Psoas muscle (tissue), 8 donors: ENCODE results near the gene CMTM2. TPM values are rescaled to one million over a fixed set of nuclear protein-coding genes. Genes with fewer than 3 reads are reported as not detected.
"Not testable (repeated sequence)": the region's sequence is repeated elsewhere in the genome, so short reads cannot be mapped to it uniquely, and the experiment has no call there.

Experiments used
- ATAC-seq, 4 donors: fragments of 200-7000 bp; cut with Tn5 transposase; one replicate each; pipeline ENCODE4 v1.9.1; 2020; ENCODE audit warnings: moderate library complexity in 3 of 4, mild to moderate bottlenecking in 2 of 4
- DNase-seq, 2 donors: peaks; one replicate each; pipeline ENCODE4 v3.0.0-alpha.2; 2020
- H3K27ac ChIP-seq: fragments of 200-600 bp; one replicate; pipeline ENCODE4 v1.8.0; 2022
- H3K27me3 ChIP-seq, 3 donors: fragments of 200-600 bp in 1 of 3; one replicate each; pipeline versions ENCODE4 v1.6.1 to v1.8.0; 2013 to 2022; ENCODE audit warnings: low read length in 2 of 3, mild to moderate bottlenecking in 2 of 3, moderate library complexity in 1 of 3; ENCODE audit not compliant: insufficient read depth in 3 of 3
- H3K36me3 ChIP-seq, 2 donors: fragments of 200-600 bp in 1 of 2; one replicate each; pipeline versions ENCODE4 v1.6.1 to v1.8.0; 2013 to 2022; ENCODE audit warnings: low read depth in 1 of 2, mild to moderate bottlenecking in 1 of 2, moderate library complexity in 1 of 2; ENCODE audit not compliant: insufficient read depth in 1 of 2
- H3K4me1 ChIP-seq: fragments of 200-600 bp; one replicate; pipeline ENCODE4 v1.8.0; 2022
- H3K4me3 ChIP-seq: fragments of 200-600 bp; one replicate; pipeline ENCODE4 v1.8.0; 2022; ENCODE audit warnings: mild to moderate bottlenecking
- H3K9me3 ChIP-seq: fragments of 200-600 bp; one replicate; pipeline ENCODE4 v1.8.0; 2022
- CTCF ChIP-seq: fragments of 200-600 bp; IDR thresholded peaks from one replicate; pipeline ENCODE4 v1.8.0; 2022; ENCODE audit warnings: antibody characterized with exemption
- WGBS, 3 donors: extraction: QIAGEN DNeasy Blood & Tissue Kit; methylation state at CpG; one replicate each; pipeline versions ENCODE4 v1.1.6 to v1.1.7; 2013; 5-methylcytosine and 5-hydroxymethylcytosine counted together
- intact Hi-C, 2 donors: fragments of 100-400 bp; cut with DNase I; formaldehyde crosslinking; loops; one replicate each; pipeline versions ENCODE4 v1.11.0 to v1.14.2; 2022
- polyA plus RNA-seq, 3 donors: library from polyadenylated mRNA; stranded (reverse); fragments of 200-250 nt; gene quantifications; one replicate each; pipeline ENCODE4 v1.2.3, GENCODE V29; 2013
- total RNA-seq, 4 donors: library from RNA; stranded (reverse); fragmentation: NEBNext Ultra II Directional in 2 of 4; extraction: Animal tissue kit (Norgen Biotek cat#: 25700) in 2 of 4; gene quantifications; one replicate each; pipeline versions ENCODE4 v1.2.1 to v1.2.4, GENCODE V29; 2021 to 2023
- donor health status: healthy with polysubstance abuse.
- donor health status: DM: no; HTN: no; CAD: no; lungs with moderate emphysema.
- donor health status: Bipolar disorder and iron deficiency.
- donor health status: healthy.
- donor health status: DM: yes; HTN: yes; CAD: no.
- donor health status: DM: no; HTN: no; CAD: no.
- donor health status: DM: no; HTN: no; CAD: no.
- donor health status: DM: yes; HTN: yes; CAD: no.

CMTM2 gene
- total and polyA plus RNA-seq, 7 donors: 0.17 TPM; not detected in 6

GRCh38 chr16:66592241-66592640 is 13.0 kb downstream of the CMTM2 start:
- Histone ChIP-seq H3K4me3 (no peak overlapping the region), H3K4me1 (no peaks in the 10 kb centered on the region), H3K27me3 (no peaks in the 10 kb centered on the region), H3K36me3 (no peaks in the 10 kb centered on the region), H3K27ac (no peak overlapping the region), H3K9me3 (no peaks in the 10 kb centered on the region)
- 77 to 93% (median 90%) methylated on average over 3 of the region's 3 CpGs for WGBS, 3 donors
- intact Hi-C loops: no loop called here
- ATAC-seq (no peak), DNase-seq (no peak)
- no peak for TF ChIP-seq CTCF

GRCh38 chr16:66592814-66593213 is 13.6 kb downstream of the CMTM2 start:
- H3K4me3 ChIP-seq: no peak overlapping the region
- ATAC-seq (no peak), DNase-seq (no peak)
- TF ChIP-seq CTCF: no peak
- WGBS, 3 donors: 97 to 98% (median 97%) methylated on average over 3 of the region's 3 CpGs
- no peaks in the 10 kb centered on the region for H3K4me1 ChIP-seq
- no peaks in the 10 kb centered on the region for H3K9me3 ChIP-seq
- H3K27me3 ChIP-seq: no peaks in the 10 kb centered on the region
- no peaks in the 10 kb centered on the region for H3K36me3 ChIP-seq
- H3K27ac ChIP-seq: no peak overlapping the region
- intact Hi-C loops: no loop called here

- intact Hi-C loops: no loop called here
- H3K36me3 ChIP-seq: no peaks in the 10 kb centered on the region
- no peak overlapping the region for H3K27ac ChIP-seq
- TF ChIP-seq CTCF: no peak
- WGBS, 3 donors: 65 to 74% (median 67%) methylated on average over 7 of the region's 7 CpGs
- H3K9me3 ChIP-seq: no peaks in the 10 kb centered on the region
- H3K4me1 ChIP-seq: no peaks in the 10 kb centered on the region
- H3K4me3 ChIP-seq: no peak overlapping the region
- no peak for ATAC-seq
- no peaks in the 10 kb centered on the region for H3K27me3 ChIP-seq
- DNase-seq: no peak
These were observed 15.5 kb downstream of the CMTM2 start for GRCh38 chr16:66594739-66595138.

- intact Hi-C loops, H3K27ac ChIP-seq, H3K9me3 ChIP-seq, DNase-seq, H3K36me3 ChIP-seq, H3K4me3 ChIP-seq, ATAC-seq, H3K27me3 ChIP-seq, H3K4me1 ChIP-seq: not testable (repeated sequence)
- 93 to 98% (median 95%) methylated on average over 4 of the region's 4 CpGs for WGBS, 3 donors
These were observed 17.3 kb downstream of the CMTM2 start for GRCh38 chr16:66596559-66596958.

- no peaks in the 10 kb centered on the region for H3K36me3 ChIP-seq
- no peaks in the 10 kb centered on the region for H3K4me1 ChIP-seq
- H3K9me3 ChIP-seq: no peaks in the 10 kb centered on the region
- ATAC-seq (no peak), DNase-seq (no peak)
- H3K27me3 ChIP-seq: peaks cover 0 to 2% (median 0%) of the 10 kb centered on the region in 3 donors
- intact Hi-C loops: no loop called here
- 83 to 88% (median 86%) methylated on average over 5 of the region's 5 CpGs for WGBS, 3 donors
- TF ChIP-seq CTCF: no peak
- no peak overlapping the region for H3K27ac ChIP-seq
- H3K4me3 ChIP-seq: no peak overlapping the region
These were observed 18.0 kb downstream of the CMTM2 start for GRCh38 chr16:66596986-66597848.
